GM19035 (cell line): ENCODE data around the gene C1S.
"Not testable (repeated sequence)": the region's sequence is repeated elsewhere in the genome, so short reads cannot be mapped to it uniquely, and the experiment has no call there.

Experiments
- ATAC-seq: cut with Tn5 transposase; IDR thresholded peaks from one replicate; pipeline ENCODE4 v1.9.1; 2021; ENCODE audit not compliant: unreplicated experiment

The C1S gene

GRCh38 chr12:7060353-7060954, at the start of gene C1S:
Gene C1S (plus strand): TSS chr12:7060718. CDS start chr12:7061913, 1,195 bp downstream.
- no peak for ATAC-seq

GRCh38 chr12:7011398-7011797, 49.1 kb upstream of the C1S start:
- not testable (repeated sequence) for ATAC-seq

- ATAC-seq: no peak
Measured at GRCh38 chr12:7012024-7012607, 48.4 kb upstream of the C1S start.

GRCh38 chr12:7013101-7013500, 47.4 kb upstream of the C1S start:
- no peak for ATAC-seq

- ATAC-seq: no peak
Measured at GRCh38 chr12:7015555-7016370, 44.8 kb upstream of the C1S start.

GRCh38 chr12:7016958-7017571, 43.5 kb upstream of the C1S start:
- no peak for ATAC-seq

GRCh38 chr12:7017870-7018349, 42.6 kb upstream of the C1S start:
- peak; percentile 9 for ATAC-seq

- peak; percentile 93 for ATAC-seq
Measured at GRCh38 chr12:7018350-7019042, 42.0 kb upstream of the C1S start, which contains the start of gene LPCAT3. Gene LPCAT3 (minus strand): TSS chr12:7018476. CDS start chr12:7018424, 52 bp downstream.

GRCh38 chr12:7019043-7019569, 41.4 kb upstream of the C1S start:
- no peak for ATAC-seq

- no peak for ATAC-seq
Measured at GRCh38 chr12:7021956-7022355, 38.6 kb upstream of the C1S start.

- ATAC-seq: no peak
Measured at GRCh38 chr12:7023114-7023513, 37.4 kb upstream of the C1S start.

- ATAC-seq: no peak
Measured at GRCh38 chr12:7026854-7027253, 33.7 kb upstream of the C1S start.

GRCh38 chr12:7031306-7031705, 29.2 kb upstream of the C1S start:
- ATAC-seq: no peak

GRCh38 chr12:7032990-7033389, 27.5 kb upstream of the C1S start:
- ATAC-seq: no peak

GRCh38 chr12:7034464-7034863, 26.1 kb upstream of the C1S start:
- no peak for ATAC-seq

- no peak for ATAC-seq
Measured at GRCh38 chr12:7035463-7035862, 25.1 kb upstream of the C1S start.

- not testable (repeated sequence) for ATAC-seq
Measured at GRCh38 chr12:7037411-7037810, 23.1 kb upstream of the C1S start.

- ATAC-seq: no peak
Measured at GRCh38 chr12:7038591-7038990, 21.9 kb upstream of the C1S start.

- ATAC-seq: no peak
Measured at GRCh38 chr12:7039403-7039802, 21.1 kb upstream of the C1S start.

GRCh38 chr12:7042842-7043241, 17.7 kb upstream of the C1S start:
- ATAC-seq: no peak

- ATAC-seq: no peak
Measured at GRCh38 chr12:7045913-7046312, 14.6 kb upstream of the C1S start.
